Mesenchymal stem cell (in vitro differentiated cells and primary cell): ENCODE measurements around the gene IFIT5.

ENCODE experiments used
- DNase-seq: peaks from one replicate; pipeline ENCODE4 v3.0.0-alpha.2; 2013
- H2AFZ ChIP-seq: one replicate; pipeline ENCODE4 v1.6.1; 2013; ENCODE audit warnings: low read depth, mild to moderate bottlenecking, control low read depth, inconsistent platforms, low read length, moderate library complexity
- H2AK5ac ChIP-seq: 2 replicates; pipeline ENCODE4 v1.6.1; 2013; ENCODE audit warnings: low read length, moderate library complexity, mild to moderate bottlenecking, inconsistent platforms; ENCODE audit not compliant: severe bottlenecking
- H2BK120ac ChIP-seq: one replicate; pipeline ENCODE4 v1.6.1; 2013; ENCODE audit warnings: low read depth, mild to moderate bottlenecking, inconsistent platforms, low read length, moderate library complexity
- H2BK12ac ChIP-seq, 2 experiments: one replicate each; pipeline ENCODE4 v1.6.1; 2013; ENCODE audit warnings: inconsistent platforms in 2 of 2, low read length in 2 of 2, mild to moderate bottlenecking in 2 of 2, moderate library complexity in 2 of 2, control low read depth in 1 of 2
- H2BK15ac ChIP-seq: one replicate; pipeline ENCODE4 v1.6.1; 2013; ENCODE audit warnings: mild to moderate bottlenecking, low read depth, inconsistent platforms; ENCODE audit not compliant: poor library complexity, severe bottlenecking
- H2BK5ac ChIP-seq: 2 replicates; pipeline ENCODE4 v1.6.1; 2013; ENCODE audit warnings: low read depth, mild to moderate bottlenecking, low read length, control low read depth, inconsistent platforms; ENCODE audit not compliant: poor library complexity, severe bottlenecking
- H3K14ac ChIP-seq, 2 experiments: one replicate each; pipeline ENCODE4 v1.6.1; 2013; ENCODE audit warnings: inconsistent platforms in 2 of 2, low read length in 2 of 2, control low read depth in 1 of 2, mild to moderate bottlenecking in 1 of 2, moderate library complexity in 1 of 2
- H3K18ac ChIP-seq, 2 experiments: one replicate each; pipeline ENCODE4 v1.6.1; 2013; ENCODE audit warnings: inconsistent platforms in 2 of 2, low read length in 2 of 2, control low read depth in 1 of 2, low read depth in 1 of 2, mild to moderate bottlenecking in 1 of 2
- H3K23ac ChIP-seq, 2 experiments: one replicate each; pipeline ENCODE4 v1.6.1; 2013; ENCODE audit warnings: inconsistent platforms in 2 of 2, low read length in 2 of 2, mild to moderate bottlenecking in 2 of 2, moderate library complexity in 2 of 2, control low read depth in 1 of 2
- H3K27ac ChIP-seq: 2 replicates; pipeline ENCODE4 v1.5.1; 2013; ENCODE audit warnings: mild to moderate bottlenecking, moderate library complexity, low read length, control low read depth, inconsistent platforms; ENCODE audit not compliant: poor library complexity, severe bottlenecking
- H3K27me3 ChIP-seq, 2 experiments: 2 replicates each; pipeline versions ENCODE4 v1.6.1 to v1.7.0; 2013; ENCODE audit warnings: low read length in 2 of 2, mild to moderate bottlenecking in 2 of 2, moderate library complexity in 2 of 2, control low read depth in 1 of 2, inconsistent platforms in 1 of 2; ENCODE audit not compliant: control insufficient read depth in 1 of 2, insufficient read depth in 1 of 2
- H3K36me3 ChIP-seq, 2 experiments: 2 replicates each; pipeline versions ENCODE4 v1.6.1 to v1.7.0; 2013; ENCODE audit warnings: low read length in 2 of 2, control low read depth in 1 of 2, inconsistent platforms in 1 of 2, low read depth in 1 of 2, mild to moderate bottlenecking in 1 of 2; ENCODE audit not compliant: insufficient read depth in 2 of 2, control insufficient read depth in 1 of 2
- H3K4ac ChIP-seq, 2 experiments: one replicate each; pipeline ENCODE4 v1.6.1; 2013; ENCODE audit warnings: inconsistent platforms in 2 of 2, low read length in 2 of 2, mild to moderate bottlenecking in 2 of 2, moderate library complexity in 2 of 2, control low read depth in 1 of 2, low read depth in 1 of 2
- H3K4me1 ChIP-seq: 2 replicates; pipeline ENCODE4 v1.6.1; 2013; ENCODE audit warnings: low read depth, low read length, control low read depth; ENCODE audit not compliant: control insufficient read depth, insufficient read depth
- H3K4me2 ChIP-seq: 2 replicates; pipeline ENCODE4 v1.6.1; 2013; ENCODE audit warnings: low read length, mild to moderate bottlenecking, inconsistent platforms; ENCODE audit not compliant: poor library complexity, severe bottlenecking
- H3K4me3 ChIP-seq, 2 experiments: 2 replicates each; pipeline versions ENCODE4 v1.5.1 to v1.7.0; 2013; ENCODE audit warnings: low read length in 2 of 2, mild to moderate bottlenecking in 2 of 2, control low read depth in 1 of 2, low read depth in 1 of 2; ENCODE audit not compliant: insufficient read depth in 1 of 2
- H3K79me1 ChIP-seq: replicated peaks from 2 replicates; pipeline ENCODE4 v1.6.1; 2013; ENCODE audit warnings: mild to moderate bottlenecking, control low read depth, low read length, inconsistent platforms; ENCODE audit not compliant: poor library complexity, severe bottlenecking
- H3K9ac ChIP-seq: 2 replicates; pipeline ENCODE4 v1.7.0; 2013; ENCODE audit warnings: mild to moderate bottlenecking, low read length, moderate library complexity
- H3K9me3 ChIP-seq: 2 replicates; pipeline ENCODE4 v1.7.0; 2013; ENCODE audit warnings: mild to moderate bottlenecking, low read length; ENCODE audit not compliant: control insufficient read depth
- H4K8ac ChIP-seq: one replicate; pipeline ENCODE4 v1.6.1; 2013; ENCODE audit warnings: inconsistent platforms, mild to moderate bottlenecking, low read length, moderate library complexity
- H4K91ac ChIP-seq: one replicate; pipeline ENCODE4 v1.6.1; 2013; ENCODE audit warnings: mild to moderate bottlenecking, low read length, inconsistent platforms
- WGBS: methylation state at CpG from one replicate; pipeline ENCODE4 v1.1.7; 2013; ENCODE audit warnings: mixed read lengths; 5-methylcytosine and 5-hydroxymethylcytosine counted together

Gene IFIT5

GRCh38 chr10:89384474-89385340 is 29.7 kb upstream of the IFIT5 start:
- no peaks in the 10 kb centered on the region for H3K27me3 ChIP-seq
- H3K9ac ChIP-seq = no peak overlapping the region
- no peak overlapping the region for H4K8ac ChIP-seq
- no peak for DNase-seq
- no peak overlapping the region for H3K4me3 ChIP-seq
- no peaks in the 10 kb centered on the region for H3K4me1 ChIP-seq
- H3K36me3 ChIP-seq = no peaks in the 10 kb centered on the region
- WGBS = 96% methylated on average over 4 of the region's 4 CpGs
- H2BK5ac ChIP-seq = no peak overlapping the region
- no peak overlapping the region for H2AK5ac ChIP-seq
- H2BK12ac ChIP-seq = no peak overlapping the region
- no peak overlapping the region for H2AFZ ChIP-seq
- H2BK15ac ChIP-seq = no peak overlapping the region
- no peak overlapping the region for H4K91ac ChIP-seq
- H3K23ac ChIP-seq = no peak overlapping the region
- no peak overlapping the region for H3K4ac ChIP-seq
- H3K27ac ChIP-seq = no peak overlapping the region
- no peak overlapping the region for H3K18ac ChIP-seq
- no peak overlapping the region for H2BK120ac ChIP-seq
- no peaks in the 10 kb centered on the region for H3K9me3 ChIP-seq
- no peak overlapping the region for H3K4me2 ChIP-seq
- H3K14ac ChIP-seq = no peak overlapping the region
- no peaks in the 10 kb centered on the region for H3K79me1 ChIP-seq

GRCh38 chr10:89388806-89389205 is 25.6 kb upstream of the IFIT5 start:
- Histone ChIP-seq H3K23ac (no peak overlapping the region), H3K79me1 (no peaks in the 10 kb centered on the region), H3K9ac (no peak overlapping the region), H3K36me3 (no peaks in the 10 kb centered on the region), H3K27me3 (no peaks in the 10 kb centered on the region), H2BK12ac (no peak overlapping the region), H2AK5ac (no peak overlapping the region), H3K4ac (no peak overlapping the region), H3K4me3 (no peak overlapping the region), H3K18ac (no peak overlapping the region), H3K27ac (no peak overlapping the region), H3K4me1 (peaks cover 4% of the 10 kb centered on the region), H2BK5ac (no peak overlapping the region), H3K4me2 (no peak overlapping the region), H4K91ac (no peak overlapping the region), H2BK15ac (no peak overlapping the region), H2BK120ac (no peak overlapping the region), H3K9me3 (no peaks in the 10 kb centered on the region), H2AFZ (no peak overlapping the region), H3K14ac (no peak overlapping the region), H4K8ac (no peak overlapping the region)
- 57% methylated on average over 1 of the region's 2 CpGs for WGBS
- no peak for DNase-seq

- 100% methylated on average over 1 of the region's 1 CpG for WGBS
- no peaks in the 10 kb centered on the region for H3K27me3 ChIP-seq
- H3K18ac ChIP-seq = no peak overlapping the region
Measured at GRCh38 chr10:89389254-89389653, 25.1 kb upstream of the IFIT5 start.

GRCh38 chr10:89390476-89391225 is 23.7 kb upstream of the IFIT5 start:
- Histone ChIP-seq H3K4me2 (no peak overlapping the region), H2AK5ac (no peak overlapping the region), H3K9ac (no peak overlapping the region), H2AFZ (no peak overlapping the region), H3K18ac (no peak overlapping the region), H3K9me3 (no peaks in the 10 kb centered on the region), H3K27ac (no peak overlapping the region), H2BK5ac (no peak overlapping the region), H3K4me1 (peaks cover 4% of the 10 kb centered on the region), H3K4ac (no peak overlapping the region), H4K8ac (no peak overlapping the region), H2BK120ac (no peak overlapping the region), H3K4me3 (no peak overlapping the region), H4K91ac (no peak overlapping the region), H3K14ac (no peak overlapping the region), H2BK15ac (no peak overlapping the region), H3K23ac (no peak overlapping the region), H3K36me3 (peaks cover 0 to 3% of the 10 kb centered on the region in 2 experiments), H3K79me1 (peaks cover 3% of the 10 kb centered on the region), H2BK12ac (no peak overlapping the region), H3K27me3 (no peaks in the 10 kb centered on the region)
- 96% methylated on average over 5 of the region's 5 CpGs for WGBS
- DNase-seq = no peak

More at GRCh38 chr10:89389254-89389653, 25.1 kb upstream of the IFIT5 start:
- Histone ChIP-seq H4K91ac (no peak overlapping the region), H3K9ac (no peak overlapping the region), H3K79me1 (no peaks in the 10 kb centered on the region), H3K14ac (no peak overlapping the region), H3K4ac (no peak overlapping the region), H2BK12ac (no peak overlapping the region), H3K23ac (no peak overlapping the region), H2AK5ac (no peak overlapping the region), H3K4me1 (peaks cover 4% of the 10 kb centered on the region), H4K8ac (no peak overlapping the region), H3K4me3 (no peak overlapping the region), H3K9me3 (no peaks in the 10 kb centered on the region), H2BK15ac (no peak overlapping the region), H2AFZ (no peak overlapping the region), H3K27ac (no peak overlapping the region), H2BK5ac (no peak overlapping the region), H2BK120ac (no peak overlapping the region), H3K4me2 (no peak overlapping the region), H3K36me3 (no peaks in the 10 kb centered on the region)
- DNase-seq = peak; percentile 42
